Peyer's patch (tissue), 4 donors: ENCODE results near the gene CEP164.

ENCODE experiments used
- POLR2A ChIP-seq, 2 donors: fragments of 450-650 bp; IDR thresholded peaks; one replicate each; pipeline ENCODE4 v1.5.1; 2017; ENCODE audit warnings: antibody characterized with exemption in 2 of 2, mild to moderate bottlenecking in 2 of 2, moderate library complexity in 2 of 2
- TF ChIP-seq, protein P1 (sequence below), 6 experiments: fragments of 450-650 bp in 4 of 6; fragments of 200-600 bp in 2 of 6; sonication (generic) in 1 of 6; IDR thresholded peaks; one replicate each; pipeline ENCODE4 v1.5.1; 2017 to 2019; ENCODE audit warnings: antibody characterized with exemption in 6 of 6, mild to moderate bottlenecking in 3 of 6, moderate library complexity in 1 of 6

GRCh38 chr11:117410861-117411710 is 83.4 kb downstream of the CEP164 start:
- TF ChIP-seq POLR2A (IDR thresholded peaks at IDR 0.05), result no peak
- TF ChIP-seq, protein P1, sequence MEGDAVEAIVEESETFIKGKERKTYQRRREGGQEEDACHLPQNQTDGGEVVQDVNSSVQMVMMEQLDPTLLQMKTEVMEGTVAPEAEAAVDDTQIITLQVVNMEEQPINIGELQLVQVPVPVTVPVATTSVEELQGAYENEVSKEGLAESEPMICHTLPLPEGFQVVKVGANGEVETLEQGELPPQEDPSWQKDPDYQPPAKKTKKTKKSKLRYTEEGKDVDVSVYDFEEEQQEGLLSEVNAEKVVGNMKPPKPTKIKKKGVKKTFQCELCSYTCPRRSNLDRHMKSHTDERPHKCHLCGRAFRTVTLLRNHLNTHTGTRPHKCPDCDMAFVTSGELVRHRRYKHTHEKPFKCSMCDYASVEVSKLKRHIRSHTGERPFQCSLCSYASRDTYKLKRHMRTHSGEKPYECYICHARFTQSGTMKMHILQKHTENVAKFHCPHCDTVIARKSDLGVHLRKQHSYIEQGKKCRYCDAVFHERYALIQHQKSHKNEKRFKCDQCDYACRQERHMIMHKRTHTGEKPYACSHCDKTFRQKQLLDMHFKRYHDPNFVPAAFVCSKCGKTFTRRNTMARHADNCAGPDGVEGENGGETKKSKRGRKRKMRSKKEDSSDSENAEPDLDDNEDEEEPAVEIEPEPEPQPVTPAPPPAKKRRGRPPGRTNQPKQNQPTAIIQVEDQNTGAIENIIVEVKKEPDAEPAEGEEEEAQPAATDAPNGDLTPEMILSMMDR (IDR thresholded peaks at IDR 0.05), result no peak
